Mammary epithelial cell (primary cell): Measurements from ENCODE around the gene BICD2.

ENCODE experiments used
- CTCF ChIP-seq, 2 donors: IDR thresholded peaks in 1 of 2; conservative IDR thresholded peaks in 1 of 2; 2 replicates each; pipeline ENCODE4 v1.5.1; 2011 to 2012; ENCODE audit warnings: inconsistent platforms in 2 of 2, low read length in 2 of 2, mild to moderate bottlenecking in 2 of 2, control low read depth in 1 of 2, low read depth in 1 of 2; ENCODE audit not compliant: insufficient read depth in 1 of 2; ENCODE audit errors: extremely low read depth in 1 of 2
- EZH2 ChIP-seq: IDR thresholded peaks from 2 replicates; pipeline ENCODE4 v1.6.1; 2012; ENCODE audit warnings: low read length, inconsistent platforms, borderline replicate concordance

DNA sequence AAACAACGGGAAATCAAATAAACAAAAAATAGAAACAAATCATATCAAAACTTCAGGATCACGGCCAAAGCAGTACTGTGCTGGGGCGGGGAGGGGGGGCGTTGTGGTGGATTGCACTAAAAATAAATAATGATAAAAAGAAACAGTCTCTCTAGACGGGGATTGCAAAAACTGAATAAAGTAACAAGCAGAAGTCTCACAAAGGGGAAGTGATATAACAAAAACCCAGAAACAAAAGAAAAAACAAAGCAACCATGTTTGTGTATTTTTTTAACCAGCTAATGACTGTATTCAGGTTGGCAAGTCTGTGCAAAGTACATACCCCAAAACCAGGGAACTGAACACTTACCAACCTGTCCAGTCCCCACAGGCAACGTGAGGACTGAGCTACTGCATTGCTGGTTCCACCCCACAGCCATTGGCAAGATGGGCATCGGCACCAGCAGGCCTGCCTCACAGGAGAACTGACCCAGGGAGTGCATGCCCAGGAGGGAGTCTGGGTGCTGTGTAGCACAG, 24.1 kb downstream of the BICD2 start:
- no peak for TF ChIP-seq EZH2
- no peak for TF ChIP-seq CTCF (conservative IDR thresholded peaks at IDR 0.05 in 1 of 2, IDR thresholded peaks at IDR 0.05 in 1 of 2; ENCODE audit: extremely low read depth in 1 of 2, insufficient read depth in 1 of 2, low read depth in 1 of 2, low read length in 2 of 2)
